Measurements from ENCODE around the gene ASTN1. TPM values are rescaled to one million over a fixed set of nuclear protein-coding genes. Genes with fewer than 3 reads are reported as not detected.

The ASTN1 gene
- total RNA-seq, 1 experiment from 2014 or later: not detected

GRCh38 chr1:176885751-176886150 lies 278.8 kb downstream of the ASTN1 start:
- Histone ChIP-seq H3K27me3 (ENCODE audit: insufficient read depth, low read depth) (0 out of 2 replicates have a peak, but pooled peaks cover 3% of the 10 kb centered on the region), H3K27ac (no peak overlapping the region), H3K36me3 (ENCODE audit: low read depth) (no peaks in the 10 kb centered on the region), H3F3A (ENCODE audit: insufficient read depth, low read depth) (no peaks in the 10 kb centered on the region), H4K20me1 (ENCODE audit: insufficient read depth) (no peaks in the 10 kb centered on the region), H2AFZ (no peak overlapping the region), H3K79me2 (ENCODE audit: low read depth) (no peaks in the 10 kb centered on the region), H3K4me3 (no peak overlapping the region), H3K9me2 (ENCODE audit: insufficient read depth) (no peaks in the 10 kb centered on the region), H3K4me1 (replicated peaks; ENCODE audit: insufficient read depth) (no peaks in the 10 kb centered on the region), H3K4me2 (no peak overlapping the region), H3K9me3 (ENCODE audit: insufficient read depth, low read depth) (no peaks in the 10 kb centered on the region)
- ChIA-PET POLR2A (ENCODE audit: unreplicated experiment) (no interaction called here), CTCF (no interaction called here)
- TF ChIP-seq, protein P1, sequence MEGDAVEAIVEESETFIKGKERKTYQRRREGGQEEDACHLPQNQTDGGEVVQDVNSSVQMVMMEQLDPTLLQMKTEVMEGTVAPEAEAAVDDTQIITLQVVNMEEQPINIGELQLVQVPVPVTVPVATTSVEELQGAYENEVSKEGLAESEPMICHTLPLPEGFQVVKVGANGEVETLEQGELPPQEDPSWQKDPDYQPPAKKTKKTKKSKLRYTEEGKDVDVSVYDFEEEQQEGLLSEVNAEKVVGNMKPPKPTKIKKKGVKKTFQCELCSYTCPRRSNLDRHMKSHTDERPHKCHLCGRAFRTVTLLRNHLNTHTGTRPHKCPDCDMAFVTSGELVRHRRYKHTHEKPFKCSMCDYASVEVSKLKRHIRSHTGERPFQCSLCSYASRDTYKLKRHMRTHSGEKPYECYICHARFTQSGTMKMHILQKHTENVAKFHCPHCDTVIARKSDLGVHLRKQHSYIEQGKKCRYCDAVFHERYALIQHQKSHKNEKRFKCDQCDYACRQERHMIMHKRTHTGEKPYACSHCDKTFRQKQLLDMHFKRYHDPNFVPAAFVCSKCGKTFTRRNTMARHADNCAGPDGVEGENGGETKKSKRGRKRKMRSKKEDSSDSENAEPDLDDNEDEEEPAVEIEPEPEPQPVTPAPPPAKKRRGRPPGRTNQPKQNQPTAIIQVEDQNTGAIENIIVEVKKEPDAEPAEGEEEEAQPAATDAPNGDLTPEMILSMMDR (conservative IDR thresholded peaks at IDR 0.05): no peak
- TF ChIP-seq EZH2 (IDR thresholded peaks at IDR 0.05; ENCODE audit: low read depth): no peak
- no peak for DNase-seq
- no TSS peak for BruUV-seq (replicated peaks)
- intact Hi-C loops (cut with micrococcal nuclease; ENCODE audit: unreplicated experiment): no loop called here

DNA sequence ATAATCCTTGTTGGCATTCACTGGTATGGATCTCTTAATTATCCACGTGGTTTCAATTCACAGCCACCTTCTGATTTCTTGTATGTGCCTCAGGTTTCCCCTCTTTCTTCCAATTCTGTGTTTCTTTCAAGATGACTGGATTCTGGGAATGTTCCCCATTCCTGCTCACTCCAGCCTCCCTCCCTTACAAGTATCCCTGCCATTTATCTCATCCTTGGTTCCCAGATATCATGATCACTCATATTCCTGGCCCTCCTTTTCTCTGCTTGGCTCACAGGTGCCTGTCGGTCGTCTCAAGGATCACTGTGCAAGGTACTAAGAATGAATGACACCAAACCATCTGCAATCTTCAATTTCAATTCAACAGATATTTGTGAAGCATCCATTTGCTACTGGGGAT lies 279.2 kb downstream of the ASTN1 start:
- Histone ChIP-seq H3K79me2 (ENCODE audit: low read depth) (no peaks in the 10 kb centered on the region), H3K4me1 (replicated peaks; ENCODE audit: insufficient read depth) (no peaks in the 10 kb centered on the region), H3K9me2 (ENCODE audit: insufficient read depth) (no peaks in the 10 kb centered on the region), H3K27me3 (ENCODE audit: insufficient read depth, low read depth) (0 out of 2 replicates have a peak, but pooled peaks cover 3% of the 10 kb centered on the region), H3K27ac (no peak overlapping the region), H3K36me3 (ENCODE audit: low read depth) (no peaks in the 10 kb centered on the region), H3K9me3 (ENCODE audit: insufficient read depth, low read depth) (no peaks in the 10 kb centered on the region), H3K4me2 (no peak overlapping the region), H2AFZ (no peak overlapping the region), H4K20me1 (ENCODE audit: insufficient read depth) (no peaks in the 10 kb centered on the region), H3K4me3 (no peak overlapping the region), H3F3A (ENCODE audit: insufficient read depth, low read depth) (no peaks in the 10 kb centered on the region)
- no TSS peak for BruUV-seq (replicated peaks)
- intact Hi-C loops (cut with micrococcal nuclease; ENCODE audit: unreplicated experiment): no loop called here
- TF ChIP-seq, protein P1 (conservative IDR thresholded peaks at IDR 0.05): no peak
- no peak for TF ChIP-seq EZH2 (IDR thresholded peaks at IDR 0.05; ENCODE audit: low read depth)
- no peak for DNase-seq
- POLR2A ChIA-PET (ENCODE audit: unreplicated experiment): no interaction called here
- CTCF ChIA-PET: no interaction called here

DNA sequence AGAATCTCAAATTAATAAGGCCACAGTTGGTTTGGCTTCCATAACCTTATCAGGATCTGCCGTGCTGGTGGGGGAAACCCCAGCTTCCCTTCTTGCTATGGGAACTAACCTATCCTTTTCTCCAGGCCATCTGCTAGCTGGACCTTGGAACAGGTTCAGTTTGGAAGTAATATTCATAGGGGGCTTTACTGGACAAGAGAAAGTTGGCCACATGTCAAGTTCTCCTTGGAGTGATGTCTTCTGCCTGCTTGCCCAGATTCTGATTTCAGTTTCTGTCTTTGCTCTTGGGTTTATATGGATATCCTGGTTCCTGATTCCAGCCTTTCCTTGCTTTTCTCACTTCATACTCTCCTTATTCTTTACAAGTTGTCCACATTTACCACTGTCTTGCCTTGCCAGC lies 279.6 kb downstream of the ASTN1 start:
- Histone ChIP-seq H3K4me2 (no peak overlapping the region), H3K9me2 (ENCODE audit: insufficient read depth) (no peaks in the 10 kb centered on the region), H3K36me3 (ENCODE audit: low read depth) (no peaks in the 10 kb centered on the region), H4K20me1 (ENCODE audit: insufficient read depth) (no peaks in the 10 kb centered on the region), H3K27me3 (ENCODE audit: insufficient read depth, low read depth) (0 out of 2 replicates have a peak, but pooled peaks cover 3% of the 10 kb centered on the region), H2AFZ (no peak overlapping the region), H3K4me3 (no peak overlapping the region), H3K79me2 (ENCODE audit: low read depth) (no peaks in the 10 kb centered on the region), H3K27ac (no peak overlapping the region), H3K9me3 (ENCODE audit: insufficient read depth, low read depth) (no peaks in the 10 kb centered on the region), H3K4me1 (replicated peaks; ENCODE audit: insufficient read depth) (no peaks in the 10 kb centered on the region), H3F3A (ENCODE audit: insufficient read depth, low read depth) (no peaks in the 10 kb centered on the region)
- POLR2A ChIA-PET (ENCODE audit: unreplicated experiment): no interaction called here
- CTCF ChIA-PET: no interaction called here
- BruUV-seq (replicated peaks): no TSS peak
- TF ChIP-seq, protein P1 (conservative IDR thresholded peaks at IDR 0.05): no peak
- no peak for TF ChIP-seq EZH2 (IDR thresholded peaks at IDR 0.05; ENCODE audit: low read depth)
- DNase-seq: no peak
- intact Hi-C loops (cut with micrococcal nuclease; ENCODE audit: unreplicated experiment): loop anchor here (5.0 kb wide), 2 partner anchors 1733 to 1858 kb away; no protein-coding TSS in a partner anchor
